GM19238 (cell line): ENCODE measurements around the gene CDC7.

Experiments
- DNase-seq: peaks from one replicate; pipeline ENCODE4 v3.0.0; 2011; ENCODE audit warnings: low spot score; ENCODE audit not compliant: insufficient read length

The CDC7 gene

DNA sequence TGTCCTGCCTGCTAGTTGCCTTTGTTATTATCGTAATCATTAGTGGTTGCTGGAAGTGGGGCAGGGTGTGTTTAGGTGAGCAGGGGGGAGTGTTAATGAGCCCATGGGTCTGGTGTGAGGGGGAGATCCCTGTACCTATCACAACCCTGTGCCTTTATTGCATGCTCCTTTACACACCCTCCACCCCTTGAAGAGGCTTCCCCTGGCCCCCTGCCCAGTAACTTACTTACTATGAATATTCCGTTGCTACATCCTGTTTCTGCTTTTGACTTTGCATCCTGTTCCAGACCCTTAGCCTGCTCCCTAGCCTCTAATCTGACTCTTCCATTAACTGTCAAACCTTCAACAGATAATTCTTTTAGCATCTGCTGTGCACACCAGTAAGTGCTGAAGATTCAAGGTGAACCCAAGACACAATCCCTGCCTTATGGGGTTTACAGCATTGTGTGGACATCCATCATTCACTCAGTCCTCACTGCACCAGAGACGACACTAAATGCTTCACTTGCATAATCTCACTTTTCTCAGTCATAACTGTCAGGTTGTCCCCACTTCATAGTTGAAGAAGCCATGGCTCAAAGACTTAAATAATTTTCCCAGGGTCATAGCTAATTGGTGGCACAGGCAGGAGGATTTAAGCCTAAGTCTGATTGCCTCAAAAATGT lies 47.9 kb downstream of the CDC7 start:
- no peak for DNase-seq

- no peak for DNase-seq
Observed at GRCh38 chr1:91549041-91549735, 48.5 kb downstream of the CDC7 start.

DNA sequence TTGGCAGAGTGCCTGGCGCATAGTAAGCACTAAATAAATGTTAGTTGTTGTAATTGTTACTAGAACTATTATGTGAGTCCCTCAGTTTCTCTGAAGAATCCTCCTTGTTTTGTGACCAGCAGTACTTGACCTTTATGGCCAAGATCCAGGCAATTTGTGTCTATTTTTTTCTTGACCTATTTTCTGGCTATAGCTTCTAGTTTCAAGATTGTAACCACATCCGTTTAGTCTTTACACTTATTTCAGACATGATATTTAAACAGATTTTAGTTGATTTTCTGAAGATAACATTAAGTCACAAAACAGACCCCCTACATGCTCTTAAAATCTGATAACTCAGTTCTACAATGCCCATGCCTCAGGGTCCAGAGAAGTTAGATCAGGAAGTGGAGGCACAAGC lies 50.3 kb downstream of the CDC7 start:
- DNase-seq: no peak

DNA sequence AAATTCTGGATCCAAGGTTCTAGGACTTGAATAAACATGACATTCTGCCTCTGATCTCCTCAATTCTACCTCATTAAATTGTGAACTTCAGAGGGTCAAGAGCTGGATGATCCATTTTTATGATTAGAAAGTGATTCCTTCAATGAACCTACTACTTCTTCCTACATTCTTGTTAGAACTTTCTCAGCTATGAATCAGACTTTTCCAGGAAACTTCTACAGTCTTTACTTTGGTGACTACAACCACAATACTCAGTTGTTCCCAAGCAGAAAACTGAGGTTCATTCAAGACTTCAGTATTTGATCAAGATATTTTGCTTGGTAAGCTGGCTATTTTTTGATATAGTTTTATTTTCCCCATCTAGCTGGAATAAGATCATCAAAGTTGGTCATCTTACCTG lies 51.4 kb downstream of the CDC7 start:
- no peak for DNase-seq

- no peak for DNase-seq
Observed at GRCh38 chr1:91552596-91552995, 51.9 kb downstream of the CDC7 start.

GRCh38 chr1:91553177-91553591 lies 52.5 kb downstream of the CDC7 start:
- DNase-seq: no peak

DNA sequence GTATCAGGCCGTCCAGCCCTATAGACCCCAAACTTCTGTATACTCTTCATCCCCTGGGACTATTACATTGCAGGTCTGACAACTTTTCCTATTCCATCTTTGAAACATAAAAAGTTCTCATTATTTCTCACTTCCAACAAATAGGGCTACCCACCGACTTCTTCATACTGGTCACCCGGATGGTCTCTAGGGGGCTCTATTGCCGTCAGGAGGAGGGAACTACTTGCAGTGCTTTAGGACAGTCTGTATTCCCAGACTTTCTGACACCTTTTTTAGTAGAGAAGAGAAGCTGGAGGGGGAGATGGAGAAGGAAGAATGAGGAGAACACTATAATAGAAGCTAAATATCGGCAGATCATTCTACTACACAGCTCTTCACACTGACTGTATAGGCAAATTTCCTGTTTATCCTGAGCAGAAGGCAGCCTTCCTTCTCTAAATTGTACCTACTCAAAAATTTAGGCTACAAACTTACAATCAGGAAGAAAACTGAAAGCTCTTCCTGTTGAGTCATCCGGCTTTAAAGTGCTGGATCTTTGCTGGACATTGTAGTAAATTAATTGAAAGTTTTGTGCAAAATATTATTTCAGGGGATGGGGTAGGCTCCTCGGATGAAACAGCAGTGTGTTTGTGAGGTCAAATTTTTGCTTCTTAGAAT lies 54.6 kb downstream of the CDC7 start:
- no peak for DNase-seq

DNA sequence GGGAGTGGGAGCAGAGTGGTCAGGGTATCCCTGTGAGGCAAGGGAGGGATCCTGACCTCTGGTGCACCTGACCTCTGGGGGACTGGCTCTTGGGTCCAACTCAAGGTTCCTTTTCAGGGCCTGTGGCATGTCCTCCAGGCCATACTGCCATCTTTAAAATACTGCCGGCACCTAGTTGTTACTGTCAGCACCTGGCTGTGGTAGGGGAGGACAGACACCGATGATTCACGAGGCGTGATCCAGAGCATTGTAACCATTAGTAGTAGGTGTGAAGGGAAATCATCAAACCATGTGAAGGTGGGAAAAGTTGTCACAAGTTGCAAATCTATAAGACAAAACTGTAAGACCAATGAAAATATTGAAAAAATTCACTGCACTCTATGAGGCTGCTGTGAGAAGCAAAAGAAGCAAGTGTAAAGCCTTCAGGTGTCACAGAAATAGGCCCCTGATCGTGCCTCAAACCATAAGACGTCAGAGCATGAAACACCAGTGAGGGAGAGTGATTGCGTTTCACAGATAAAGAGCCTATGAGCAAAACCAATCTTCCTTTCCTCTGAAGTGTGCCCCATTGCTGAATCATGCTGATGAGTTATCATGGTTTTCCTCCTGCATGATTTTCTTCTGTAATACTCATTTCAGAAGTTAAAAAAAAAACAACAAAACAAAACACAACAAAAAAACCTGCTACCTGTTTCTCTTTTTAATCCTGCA lies 55.3 kb downstream of the CDC7 start:
- DNase-seq: no peak

DNA sequence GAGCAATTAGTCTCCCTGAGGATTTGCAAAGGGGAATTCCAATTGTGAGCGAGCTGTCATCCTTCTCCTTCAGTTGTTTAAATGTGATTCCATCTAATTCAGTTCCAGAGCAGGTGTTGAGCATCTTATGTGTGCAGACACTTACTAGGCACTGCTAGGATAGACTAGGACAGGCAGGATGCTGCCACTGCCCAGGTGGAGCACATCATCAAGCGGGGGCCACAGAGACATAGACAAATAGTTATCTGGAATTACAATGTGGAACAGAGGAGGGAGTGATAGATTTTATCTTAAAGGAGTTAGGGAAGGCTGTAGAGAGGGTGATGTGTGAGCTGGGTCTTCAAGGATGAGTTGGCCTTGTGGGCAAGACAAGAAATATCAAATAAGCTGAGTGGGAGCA lies 55.9 kb downstream of the CDC7 start:
- DNase-seq: no peak

DNA sequence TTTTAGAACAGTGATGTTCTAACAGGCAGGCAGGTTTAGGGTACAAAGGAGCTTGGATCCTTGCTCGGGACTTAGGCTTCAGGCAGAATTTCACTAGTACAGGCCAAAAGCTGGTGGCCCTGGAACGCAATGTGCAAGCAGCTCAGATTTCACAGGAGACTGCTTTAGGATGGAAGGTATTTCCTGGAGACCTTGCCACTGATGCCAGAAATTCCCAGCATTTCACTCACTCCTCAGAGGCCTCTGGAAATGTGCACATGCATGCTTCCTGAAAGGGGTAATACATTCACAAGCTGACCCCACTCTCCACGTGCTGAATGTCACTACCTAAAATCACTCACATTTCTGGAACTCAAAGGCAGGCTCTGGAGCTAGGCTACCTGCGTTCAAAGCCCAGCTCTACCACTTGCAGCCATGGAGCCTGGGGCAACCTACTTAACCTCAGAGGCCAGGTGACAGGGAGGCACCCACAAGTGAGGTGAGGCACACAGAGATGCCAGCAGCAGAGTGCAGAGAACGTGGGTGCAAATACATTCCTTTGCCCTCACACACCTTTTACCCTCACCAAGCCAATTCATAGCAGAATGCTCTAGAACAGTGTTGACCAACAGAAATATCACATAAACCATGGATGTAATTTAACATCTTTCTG lies 56.5 kb downstream of the CDC7 start:
- DNase-seq: no peak

DNA sequence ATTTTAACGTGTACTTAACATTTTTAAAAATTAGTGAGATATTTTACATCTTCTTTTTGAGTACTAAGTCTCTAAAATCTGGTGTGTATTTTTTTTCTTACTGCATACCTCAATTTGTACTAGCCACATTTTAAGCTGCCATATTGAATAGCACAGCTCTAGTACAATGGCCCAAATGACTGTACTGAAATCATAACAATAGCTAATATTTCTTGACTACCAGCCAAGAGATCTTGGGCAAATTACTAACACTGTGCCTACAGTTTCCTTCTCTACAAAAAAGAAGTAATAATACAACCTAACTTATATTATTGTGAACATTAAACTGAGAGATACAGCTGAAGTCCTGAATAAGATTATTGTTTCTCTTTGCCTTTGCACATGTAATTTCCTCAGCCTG lies 57.2 kb downstream of the CDC7 start:
- no peak for DNase-seq

DNA sequence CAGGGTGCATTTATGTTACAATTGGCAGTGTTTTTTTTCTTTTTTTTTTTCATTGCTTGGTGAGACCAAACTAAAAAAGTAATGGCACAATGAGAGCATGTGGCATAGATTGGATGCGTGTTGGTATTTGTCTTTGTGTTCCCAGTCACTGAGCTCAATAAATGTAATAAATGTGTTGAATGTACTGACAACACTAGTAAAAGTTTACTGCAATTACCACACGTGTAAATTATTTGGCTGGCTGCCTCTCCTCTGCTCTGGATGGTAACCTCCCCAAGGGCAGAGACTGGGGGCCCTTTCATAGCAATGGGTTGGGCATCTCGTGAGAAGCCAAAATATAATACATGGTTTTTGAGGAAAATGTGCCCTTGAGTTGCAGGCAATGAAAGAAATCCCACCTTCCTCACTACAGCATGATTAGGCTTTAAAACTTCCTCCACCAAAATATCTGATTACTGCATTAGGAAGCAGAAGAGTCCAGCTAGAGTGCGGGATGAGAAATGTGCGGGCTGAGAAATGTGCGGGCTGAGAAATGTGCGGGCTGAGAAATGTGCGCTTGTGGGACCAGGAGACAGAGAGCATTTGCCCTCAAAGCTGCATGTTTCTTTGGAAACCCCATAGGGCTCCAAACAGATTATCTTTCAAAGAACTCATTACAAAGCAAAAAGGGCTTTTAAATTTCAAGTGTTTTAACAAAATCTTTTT lies 58.5 kb downstream of the CDC7 start:
- no peak for DNase-seq

- no peak for DNase-seq
Observed at GRCh38 chr1:91559838-91560565, 59.4 kb downstream of the CDC7 start.

DNA sequence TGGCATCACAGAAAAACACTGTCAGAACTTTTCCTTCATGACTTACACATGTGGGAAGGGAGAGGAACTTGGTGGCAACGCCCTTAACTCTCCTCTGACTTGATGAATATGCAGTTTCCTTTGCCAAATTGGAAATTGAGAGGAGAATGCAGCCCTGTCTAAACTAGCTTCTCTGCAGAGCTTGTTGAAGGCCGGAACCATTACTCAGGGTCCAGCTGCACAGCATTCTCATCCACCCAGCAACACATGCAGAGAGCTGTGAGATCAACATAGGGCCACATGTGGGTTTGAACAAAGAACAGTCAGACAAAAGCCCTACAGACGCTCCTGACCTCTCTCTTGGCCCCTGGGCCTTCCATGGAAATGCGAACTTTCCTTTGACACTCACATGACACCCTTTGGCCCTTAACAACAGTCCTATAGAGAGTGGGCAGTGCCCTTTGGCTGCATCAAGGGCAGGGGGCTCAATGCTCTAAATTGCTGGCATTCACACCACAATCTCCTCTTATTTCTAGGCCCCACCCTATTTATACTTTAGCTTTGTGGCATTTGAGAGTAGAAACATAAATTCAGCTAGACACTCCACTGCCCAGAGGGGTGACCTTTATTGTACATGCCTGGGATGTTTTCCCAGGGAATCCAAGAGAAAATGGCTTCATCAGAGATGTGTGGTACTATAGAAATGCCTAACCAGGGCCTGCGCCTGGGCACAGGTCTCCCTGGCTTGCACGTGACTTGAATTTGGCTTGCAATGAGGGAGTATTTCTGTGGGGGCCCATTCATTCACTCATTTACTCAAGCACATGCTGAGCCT lies 64.4 kb downstream of the CDC7 start:
- DNase-seq: no peak

DNA sequence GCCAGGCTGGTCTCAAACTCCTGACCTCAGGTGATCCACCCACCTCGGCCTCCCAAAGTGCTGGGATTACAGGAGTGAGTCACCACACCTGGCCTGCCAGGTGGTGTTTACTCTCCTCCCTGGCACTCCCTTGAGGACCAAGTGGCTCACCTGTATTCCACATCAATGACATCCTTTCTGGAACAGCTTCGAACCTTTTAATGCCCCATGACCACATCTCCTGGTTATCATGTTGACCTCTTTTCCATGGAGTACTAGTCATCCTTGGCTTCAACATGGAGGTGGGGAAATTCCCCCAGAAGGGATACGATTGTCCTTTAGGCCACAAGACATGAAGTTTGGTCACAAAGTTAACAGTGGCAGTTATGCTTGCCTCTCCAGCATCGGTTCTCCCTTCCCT lies 66.9 kb downstream of the CDC7 start:
- no peak for DNase-seq

DNA sequence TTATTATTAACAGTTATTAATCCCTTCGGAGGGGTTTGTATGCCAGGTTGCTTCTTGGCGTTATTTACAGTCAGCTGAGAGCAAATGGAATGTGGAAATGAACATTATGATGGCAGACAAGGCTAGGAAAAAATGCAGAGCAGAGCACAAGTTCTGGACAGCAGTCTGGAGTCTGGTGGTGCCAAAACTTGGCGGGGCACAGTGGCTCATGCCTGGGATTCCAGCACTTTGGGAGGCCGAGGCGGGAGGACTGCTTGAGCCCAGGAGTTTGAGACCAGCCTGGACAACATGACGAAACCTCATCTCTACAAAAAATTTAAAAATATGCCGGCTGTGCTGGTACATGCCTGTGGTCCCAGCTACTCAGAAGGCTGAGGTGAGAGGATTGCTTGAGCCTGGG lies 67.6 kb downstream of the CDC7 start:
- DNase-seq: no peak

DNA sequence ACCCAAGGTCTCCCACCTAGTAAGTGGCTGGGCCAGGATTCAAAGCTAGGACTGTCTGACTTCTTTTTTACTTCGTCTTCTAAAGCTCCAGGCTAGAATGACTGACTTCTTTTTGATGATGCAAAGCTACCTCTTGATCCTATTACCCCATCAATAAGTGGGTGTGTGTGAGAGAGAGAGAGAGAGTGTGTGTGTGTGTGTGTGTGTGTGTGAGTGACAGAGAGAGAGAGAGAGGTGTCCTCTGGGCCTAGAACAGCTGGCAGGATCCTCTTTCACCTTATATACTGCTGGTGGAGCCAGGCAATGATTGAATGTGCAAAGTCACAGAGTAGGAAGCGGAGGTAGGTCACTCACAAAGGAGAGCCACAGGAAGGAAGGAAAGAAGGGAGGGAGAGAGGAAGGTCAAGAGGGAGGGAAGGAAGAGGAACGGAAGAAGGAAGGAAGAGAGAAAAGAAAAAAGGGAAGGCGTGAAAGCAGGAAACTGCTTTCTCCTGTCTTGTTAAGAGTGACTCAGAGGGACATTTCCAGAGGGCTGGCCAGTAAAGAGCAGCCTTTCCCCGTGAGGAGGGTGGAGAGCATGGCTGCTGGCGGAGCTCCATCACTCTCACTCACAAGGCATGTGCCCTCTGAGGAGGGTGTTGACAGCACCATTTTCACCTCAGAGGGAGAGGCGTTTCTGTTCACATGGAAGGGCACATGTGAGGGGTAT lies 68.9 kb downstream of the CDC7 start:
- no peak for DNase-seq

- DNase-seq: no peak
Observed at GRCh38 chr1:91570120-91570448, 69.4 kb downstream of the CDC7 start.

GRCh38 chr1:91572044-91572443 lies 71.4 kb downstream of the CDC7 start:
- peak; percentile 11 for DNase-seq
